ENCODE measurements around the gene RSAD1. TPM values are rescaled to one million over a fixed set of nuclear protein-coding genes. Genes with fewer than 3 reads are reported as not detected.

Gene RSAD1
- total RNA-seq, 4 donors from 2014 or later = 30.2 to 50.1 (median 34.7) TPM

- Histone ChIP-seq H3K4me1 (peaks cover 0 to 9% of the 10 kb centered on the region in 2 donors), H3K27ac (no peak overlapping the region), H3K9me3 (no peaks in the 10 kb centered on the region), H3K4me3 (replicated peaks in 1 of 3) (no peak overlapping the region), H3K36me3 (peaks cover 12 to 14% of the 10 kb centered on the region in 2 donors), H3K27me3 (no peaks in the 10 kb centered on the region)
- DNase-seq = no peak
- WGBS, 2 donors = 95 to 97% methylated on average over 12 to 14 of the region's 14 CpGs
- TF ChIP-seq POLR2A (IDR thresholded peaks at IDR 0.05) (no peak), CTCF (IDR thresholded peaks at IDR 0.05) (no peak)
- intact Hi-C loops (cut with DNase I) = no loop called here
These were observed 17.0 kb upstream of the RSAD1 start for GRCh38 chr17:50461550-50462132.

GRCh38 chr17:50462446-50462845 is 16.2 kb upstream of the RSAD1 start:
- no peak for TF ChIP-seq POLR2A (IDR thresholded peaks at IDR 0.05)
- no peak for TF ChIP-seq CTCF (IDR thresholded peaks at IDR 0.05)

GRCh38 chr17:50464121-50464520 is 14.5 kb upstream of the RSAD1 start:
- intact Hi-C loops (cut with DNase I) = no loop called here
- H3K9me3 ChIP-seq = no peaks in the 10 kb centered on the region
- H3K36me3 ChIP-seq = peaks cover 12 to 14% of the 10 kb centered on the region in 2 donors
- no peak for DNase-seq
- no peaks in the 10 kb centered on the region for H3K27me3 ChIP-seq
- WGBS, 2 donors = 96 to 100% methylated on average over 3 of the region's 3 CpGs
- no peak overlapping the region for H3K27ac ChIP-seq
- H3K4me3 ChIP-seq (replicated peaks in 1 of 3) = no peak overlapping the region
- H3K4me1 ChIP-seq = peaks cover 0 to 12% of the 10 kb centered on the region in 2 donors
- TF ChIP-seq POLR2A (IDR thresholded peaks at IDR 0.05) = no peak
- TF ChIP-seq CTCF (IDR thresholded peaks at IDR 0.05) = no peak

More at GRCh38 chr17:50462446-50462845, 16.2 kb upstream of the RSAD1 start:
- WGBS, 2 donors = 73 to 80% methylated on average over 5 to 9 of the region's 9 CpGs
- peaks cover 0 to 10% of the 10 kb centered on the region in 2 donors for H3K4me1 ChIP-seq
- intact Hi-C loops (cut with DNase I) = no loop called here
- H3K27me3 ChIP-seq = no peaks in the 10 kb centered on the region
- H3K4me3 ChIP-seq (replicated peaks in 1 of 3) = no peak overlapping the region
- no peak for DNase-seq
- no peaks in the 10 kb centered on the region for H3K9me3 ChIP-seq
- no peak overlapping the region for H3K27ac ChIP-seq
- peaks cover 12 to 14% of the 10 kb centered on the region in 2 donors for H3K36me3 ChIP-seq

- peaks cover 12 to 14% of the 10 kb centered on the region in 2 donors for H3K36me3 ChIP-seq
- intact Hi-C loops (cut with DNase I) = no loop called here
- no peak for TF ChIP-seq CTCF (IDR thresholded peaks at IDR 0.05)
- TF ChIP-seq POLR2A (IDR thresholded peaks at IDR 0.05) = no peak
- no peak overlapping the region for H3K4me3 ChIP-seq (replicated peaks in 1 of 3)
- DNase-seq = no peak
- no peaks in the 10 kb centered on the region for H3K9me3 ChIP-seq
- peaks cover 0 to 16% of the 10 kb centered on the region in 2 donors for H3K4me1 ChIP-seq
- WGBS, 2 donors = 90 to 93% methylated on average over 4 of the region's 4 CpGs
- H3K27me3 ChIP-seq = no peaks in the 10 kb centered on the region
- no peak overlapping the region for H3K27ac ChIP-seq
These were observed 13.9 kb upstream of the RSAD1 start for GRCh38 chr17:50464736-50465135.

- H3K36me3 ChIP-seq = peaks cover 12 to 14% of the 10 kb centered on the region in 2 donors
- intact Hi-C loops (cut with DNase I) = no loop called here
- H3K4me3 ChIP-seq (replicated peaks in 1 of 3) = no peak overlapping the region
- DNase-seq = peak; percentile 17 to 43
- no peak overlapping the region for H3K27ac ChIP-seq
- no peaks in the 10 kb centered on the region for H3K9me3 ChIP-seq
- peaks cover 0 to 20% of the 10 kb centered on the region in 2 donors for H3K4me1 ChIP-seq
- WGBS, 2 donors = 85 to 87% methylated on average over 2 to 6 of the region's 6 CpGs
- TF ChIP-seq CTCF (IDR thresholded peaks at IDR 0.05) (no peak), POLR2A (IDR thresholded peaks at IDR 0.05) (no peak)
- no peaks in the 10 kb centered on the region for H3K27me3 ChIP-seq
These were observed 13.5 kb upstream of the RSAD1 start for GRCh38 chr17:50465171-50465570.

Measured in thyroid gland (tissue), 4 donors.